Loucy (cell line): Measurements from ENCODE around the gene TSPAN19.

ENCODE experiments used
- H2AFZ ChIP-seq: fragments of 200-600 bp; sonication (generic); 2 replicates; pipeline ENCODE4 v1.6.0; 2016; ENCODE audit warnings: antibody characterized with exemption, mild to moderate bottlenecking, low read length, moderate library complexity
- H3F3A ChIP-seq: fragments of 200-600 bp; 2 replicates; pipeline ENCODE4 v1.6.0; 2016; ENCODE audit warnings: antibody characterized with exemption, low read depth, mild to moderate bottlenecking
- H3K27me3 ChIP-seq: fragments of 200-600 bp; sonication (generic); 2 replicates; pipeline ENCODE4 v1.6.1; 2014; ENCODE audit warnings: low read length, mild to moderate bottlenecking; ENCODE audit not compliant: insufficient read depth, poor library complexity, severe bottlenecking
- H3K36me3 ChIP-seq: fragments of 200-600 bp; sonication (generic); 2 replicates; pipeline ENCODE4 v1.6.1; 2016; ENCODE audit warnings: low read length; ENCODE audit not compliant: insufficient read depth
- H3K4me1 ChIP-seq: fragments of 200-600 bp; sonication (generic); 2 replicates; pipeline ENCODE4 v1.5.1; 2014; ENCODE audit warnings: low read length, mild to moderate bottlenecking; ENCODE audit not compliant: insufficient read depth, poor library complexity, severe bottlenecking
- H3K4me2 ChIP-seq: fragments of 200-600 bp; sonication (generic); 2 replicates; pipeline ENCODE4 v1.6.0; 2014; ENCODE audit warnings: antibody characterized with exemption, low read length, low read depth, mild to moderate bottlenecking; ENCODE audit not compliant: poor library complexity, severe bottlenecking
- H3K4me3 ChIP-seq: fragments of 200-600 bp; sonication (generic); 2 replicates; pipeline ENCODE4 v1.5.1; 2014; ENCODE audit warnings: low read length, mild to moderate bottlenecking, mixed read lengths; ENCODE audit not compliant: poor library complexity, severe bottlenecking
- H3K79me2 ChIP-seq: fragments of 200-600 bp; sonication (generic); 2 replicates; pipeline ENCODE4 v1.6.1; 2014; ENCODE audit warnings: low read length; ENCODE audit not compliant: insufficient read depth
- H3K9ac ChIP-seq: fragments of 200-600 bp; sonication (generic); 2 replicates; pipeline ENCODE4 v1.6.0; 2014; ENCODE audit warnings: mild to moderate bottlenecking, low read depth, low read length, moderate library complexity; ENCODE audit not compliant: poor library complexity, severe bottlenecking
- H3K9me2 ChIP-seq: fragments of 200-600 bp; sonication (generic); replicated peaks from 2 replicates; pipeline ENCODE4 v1.6.1; 2016; ENCODE audit warnings: low read depth, low read length, mixed read lengths
- H3K9me3 ChIP-seq: fragments of 200-600 bp; sonication (generic); 2 replicates; pipeline ENCODE4 v1.6.1; 2014; ENCODE audit warnings: mild to moderate bottlenecking, antibody characterized with exemption, low read length, low read depth; ENCODE audit not compliant: insufficient read depth
- H4K20me1 ChIP-seq: fragments of 200-600 bp; sonication (generic); 2 replicates; pipeline ENCODE4 v1.6.0; 2014; ENCODE audit warnings: antibody characterized with exemption, low read length, mild to moderate bottlenecking; ENCODE audit not compliant: insufficient read depth, poor library complexity, severe bottlenecking
- EZH2phosphoT487 ChIP-seq: fragments of 200-600 bp; IDR thresholded peaks from 2 replicates; pipeline ENCODE4 v1.6.1; 2018; ENCODE audit warnings: antibody characterized with exemption, mild to moderate bottlenecking, moderate library complexity, borderline replicate concordance
- TF ChIP-seq, protein P1 (sequence below): fragments of 200-600 bp; sonication (generic); conservative IDR thresholded peaks from 2 replicates; pipeline ENCODE4 v1.5.1; 2014; ENCODE audit warnings: mild to moderate bottlenecking, antibody characterized with exemption, low read length

The TSPAN19 gene

DNA sequence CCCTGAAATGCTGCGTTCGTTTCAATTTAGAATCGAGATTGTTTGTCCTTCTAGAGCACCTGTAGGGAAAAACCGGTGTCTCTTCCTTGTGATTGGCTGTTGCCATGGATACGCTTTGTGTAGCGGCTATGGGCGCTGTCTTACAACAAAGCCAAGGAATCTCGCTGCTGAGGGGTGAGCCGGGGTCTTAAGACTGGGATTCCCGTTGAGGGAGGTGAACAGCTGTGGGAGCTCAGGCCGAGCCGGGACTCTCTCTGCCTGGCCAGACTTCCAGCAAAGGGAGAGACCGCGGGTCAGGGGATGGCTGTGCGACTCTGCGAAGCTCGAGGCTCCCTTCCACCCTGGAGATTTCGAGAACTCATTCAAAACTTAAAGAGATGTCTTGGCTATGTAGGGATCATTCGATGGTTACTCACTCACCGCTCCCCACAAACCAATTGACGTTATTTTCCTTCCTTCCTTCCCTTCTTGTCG is at the start of gene TSPAN19, which contains the start of gene LRRIQ1:
Gene TSPAN19 (minus strand): TSS at position 44 of the 474 bp plus-strand sequence. CDS start 6,331 bp downstream, outside the sequence.
Gene LRRIQ1 (plus strand): TSS at position 118 of the 474 bp plus-strand sequence. CDS start 1,826 bp downstream, outside the sequence.
- H3K4me3 ChIP-seq, result no peak within 1 kb of the TSS
- no peaks in the 10 kb centered on the region for H3F3A ChIP-seq
- no peak within 1 kb of the TSS for H2AFZ ChIP-seq
- no peaks in the 10 kb centered on the region for H3K9me2 ChIP-seq
- TF ChIP-seq, protein P1, sequence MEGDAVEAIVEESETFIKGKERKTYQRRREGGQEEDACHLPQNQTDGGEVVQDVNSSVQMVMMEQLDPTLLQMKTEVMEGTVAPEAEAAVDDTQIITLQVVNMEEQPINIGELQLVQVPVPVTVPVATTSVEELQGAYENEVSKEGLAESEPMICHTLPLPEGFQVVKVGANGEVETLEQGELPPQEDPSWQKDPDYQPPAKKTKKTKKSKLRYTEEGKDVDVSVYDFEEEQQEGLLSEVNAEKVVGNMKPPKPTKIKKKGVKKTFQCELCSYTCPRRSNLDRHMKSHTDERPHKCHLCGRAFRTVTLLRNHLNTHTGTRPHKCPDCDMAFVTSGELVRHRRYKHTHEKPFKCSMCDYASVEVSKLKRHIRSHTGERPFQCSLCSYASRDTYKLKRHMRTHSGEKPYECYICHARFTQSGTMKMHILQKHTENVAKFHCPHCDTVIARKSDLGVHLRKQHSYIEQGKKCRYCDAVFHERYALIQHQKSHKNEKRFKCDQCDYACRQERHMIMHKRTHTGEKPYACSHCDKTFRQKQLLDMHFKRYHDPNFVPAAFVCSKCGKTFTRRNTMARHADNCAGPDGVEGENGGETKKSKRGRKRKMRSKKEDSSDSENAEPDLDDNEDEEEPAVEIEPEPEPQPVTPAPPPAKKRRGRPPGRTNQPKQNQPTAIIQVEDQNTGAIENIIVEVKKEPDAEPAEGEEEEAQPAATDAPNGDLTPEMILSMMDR, result no peak
- TF ChIP-seq EZH2phosphoT487, result no peak
- H3K9ac ChIP-seq, result no peak within 1 kb of the TSS
- H3K36me3 ChIP-seq, result no peaks in the 10 kb centered on the region
- no peaks in the 10 kb centered on the region for H4K20me1 ChIP-seq
- H3K27me3 ChIP-seq, result no peaks in the 10 kb centered on the region
- no peak within 1 kb of the TSS for H3K4me2 ChIP-seq
- no peaks in the 10 kb centered on the region for H3K79me2 ChIP-seq
- no peaks in the 10 kb centered on the region for H3K4me1 ChIP-seq
- H3K9me3 ChIP-seq, result no peaks in the 10 kb centered on the region

DNA sequence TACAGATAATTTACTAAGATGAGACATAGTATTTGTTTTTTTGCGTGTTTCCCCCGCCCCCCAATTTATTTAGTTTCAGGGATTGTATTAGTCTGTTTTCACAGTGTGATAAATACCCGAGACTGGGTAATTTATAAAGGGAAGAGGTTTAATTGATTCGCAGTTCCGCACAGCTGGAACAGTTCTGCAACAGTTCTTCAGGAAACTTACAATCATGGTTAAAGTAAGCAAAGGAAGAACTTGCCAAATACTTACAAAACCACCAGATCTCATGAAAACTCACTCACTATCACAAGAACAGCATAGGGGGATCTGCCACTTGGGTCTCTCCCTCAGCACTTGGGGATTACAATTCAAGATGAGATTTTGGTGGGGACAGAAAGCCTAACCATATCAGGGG is 49.0 kb upstream of the TSPAN19 start:
- Histone ChIP-seq H3K36me3 (no peaks in the 10 kb centered on the region), H3K4me1 (no peaks in the 10 kb centered on the region), H3K27me3 (no peaks in the 10 kb centered on the region), H2AFZ (no peak overlapping the region), H3K4me2 (no peak overlapping the region), H3K9me3 (no peaks in the 10 kb centered on the region), H3K4me3 (no peak overlapping the region), H4K20me1 (no peaks in the 10 kb centered on the region), H3K79me2 (no peaks in the 10 kb centered on the region), H3K9ac (no peak overlapping the region), H3K9me2 (no peaks in the 10 kb centered on the region), H3F3A (no peaks in the 10 kb centered on the region)
- TF ChIP-seq EZH2phosphoT487, result no peak
- TF ChIP-seq, protein P1, result no peak

DNA sequence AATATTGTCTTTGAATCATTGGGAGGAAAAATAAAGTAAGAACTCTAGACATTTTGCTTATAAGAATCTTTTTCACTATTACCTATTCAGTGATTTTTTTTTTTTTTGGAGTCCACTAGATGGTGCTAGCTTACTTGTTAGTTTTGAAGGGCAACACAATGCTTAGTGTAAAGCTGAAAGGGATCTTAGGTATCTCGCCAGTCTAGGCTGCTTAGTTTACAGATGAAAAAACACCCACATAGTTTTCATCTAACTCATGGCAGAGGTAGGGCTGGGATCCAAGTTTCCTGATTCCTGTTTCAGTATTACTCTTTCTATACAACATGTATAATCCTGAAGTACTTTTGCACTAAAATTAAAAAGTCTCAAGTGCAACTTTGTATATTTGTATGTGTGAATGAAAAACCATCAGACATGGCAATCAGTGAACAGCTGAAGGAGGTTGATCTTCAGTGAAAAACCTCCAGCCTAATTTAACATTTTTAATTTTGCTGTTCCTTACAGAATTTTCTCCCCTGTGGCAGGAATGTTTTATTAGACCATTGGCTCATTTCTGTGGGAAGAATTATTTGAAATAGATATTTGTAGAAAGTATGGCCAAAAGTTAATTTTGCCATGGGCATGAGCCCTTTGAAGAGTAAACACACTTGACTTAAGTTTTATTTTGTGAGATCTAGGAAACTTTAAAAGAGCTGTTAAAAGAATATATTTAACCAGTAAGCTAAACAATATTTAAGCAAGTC is 40.8 kb upstream of the TSPAN19 start:
- Histone ChIP-seq H3K9me2 (no peaks in the 10 kb centered on the region), H2AFZ (0 out of 2 replicates have a peak overlapping the region, but pooled peaks have one; percentile 54), H4K20me1 (no peaks in the 10 kb centered on the region), H3K4me1 (no peaks in the 10 kb centered on the region), H3K79me2 (no peaks in the 10 kb centered on the region), H3K9ac (no peak overlapping the region), H3K27me3 (no peaks in the 10 kb centered on the region), H3F3A (no peaks in the 10 kb centered on the region), H3K9me3 (no peaks in the 10 kb centered on the region), H3K36me3 (no peaks in the 10 kb centered on the region), H3K4me2 (no peak overlapping the region), H3K4me3 (no peak overlapping the region)
- TF ChIP-seq, protein P1, result peak; percentile 72
- TF ChIP-seq EZH2phosphoT487, result no peak
